Fibroblast of lung (primary cell): Measurements from ENCODE around the gene TSC1. TPM values are rescaled to one million over a fixed set of nuclear protein-coding genes. Genes with fewer than 3 reads are reported as not detected.
A peak's percentile ranks its signal among the peaks of the same experiment; 100 is the strongest.

Experiments used
- DNase-seq, 2 donors: peaks; one replicate each; pipeline versions ENCODE4 v3.0.0 to v3.0.0-alpha.2; 2010; ENCODE audit warnings: low read depth in 2 of 2
- H2AFZ ChIP-seq: 2 replicates; pipeline ENCODE4 v1.5.1; 2012; ENCODE audit warnings: low read length, control low read depth, inconsistent platforms
- H3K27ac ChIP-seq: 2 replicates; pipeline ENCODE4 v1.5.1; 2011; ENCODE audit warnings: low read length, control low read depth; ENCODE audit not compliant: insufficient read depth
- H3K27me3 ChIP-seq: 2 replicates; pipeline ENCODE4 v1.5.1; 2011; ENCODE audit warnings: mild to moderate bottlenecking, low read length; ENCODE audit not compliant: control insufficient read depth, insufficient read depth
- H3K36me3 ChIP-seq: 2 replicates; pipeline ENCODE4 v1.5.1; 2011; ENCODE audit warnings: low read length; ENCODE audit not compliant: control insufficient read depth, insufficient read depth
- H3K4me1 ChIP-seq: 2 replicates; pipeline ENCODE4 v1.5.1; 2011; ENCODE audit warnings: low read length; ENCODE audit not compliant: control insufficient read depth, insufficient read depth; ENCODE audit errors: extremely low read depth
- H3K4me2 ChIP-seq: 2 replicates; pipeline ENCODE4 v1.5.1; 2011; ENCODE audit warnings: low read length, control low read depth; ENCODE audit not compliant: insufficient read depth; ENCODE audit errors: extremely low read depth
- H3K4me3 ChIP-seq, 4 experiments: fragments of 200-600 bp in 1 of 4; sonication (generic) in 1 of 4; replicated peaks in 1 of 4; 2 replicates each; pipeline ENCODE4 v1.5.1; 2011 to 2016; ENCODE audit warnings: low read length in 4 of 4, low read depth in 3 of 4, mild to moderate bottlenecking in 3 of 4, control low read depth in 2 of 4, inconsistent platforms in 1 of 4, mixed read lengths in 1 of 4; ENCODE audit not compliant: insufficient read depth in 1 of 4; ENCODE audit errors: control extremely low read depth in 1 of 4
- H3K79me2 ChIP-seq: 2 replicates; pipeline ENCODE4 v1.5.1; 2012; ENCODE audit warnings: mild to moderate bottlenecking, low read length, inconsistent platforms; ENCODE audit not compliant: control insufficient read depth, insufficient read depth
- H3K9ac ChIP-seq: 2 replicates; pipeline ENCODE4 v1.5.1; 2011; ENCODE audit warnings: mild to moderate bottlenecking, low read length, control low read depth; ENCODE audit not compliant: insufficient read depth
- H3K9me3 ChIP-seq: 2 replicates; pipeline ENCODE4 v1.5.1; 2012; ENCODE audit warnings: low read depth, low read length; ENCODE audit not compliant: control insufficient read depth, insufficient read depth
- H4K20me1 ChIP-seq: 2 replicates; pipeline ENCODE4 v1.5.1; 2011; ENCODE audit warnings: low read length; ENCODE audit not compliant: control insufficient read depth, insufficient read depth; ENCODE audit errors: extremely low read depth
- CTCF ChIP-seq, 2 donors: IDR thresholded peaks in 1 of 2; conservative IDR thresholded peaks in 1 of 2; 1 replicate in 1 of 2; 2 replicates in 1 of 2; pipeline ENCODE4 v1.5.1; 2011 to 2012; ENCODE audit warnings: low read length in 2 of 2, control low read depth in 1 of 2, inconsistent platforms in 1 of 2, low read depth in 1 of 2, mild to moderate bottlenecking in 1 of 2
- EZH2 ChIP-seq: IDR thresholded peaks from 2 replicates; pipeline ENCODE4 v1.5.1; 2012; ENCODE audit warnings: low read length, control low read depth, mild to moderate bottlenecking; ENCODE audit errors: missing control alignments
- polyA plus RNA-seq, 2 donors: library from polyadenylated mRNA; depleted of rRNA in 1 of 2; stranded (reverse) in 1 of 2; unstranded in 1 of 2; fragments of >200 nt; gene quantifications; 2 replicates each; pipeline ENCODE4 v1.2.1, GENCODE V29; 2011 to 2012; ENCODE audit warnings: missing spikeins in 1 of 2
- total RNA-seq: library from RNA; depleted of rRNA; stranded (reverse); fragments of >200 nt; gene quantifications from 2 replicates; pipeline ENCODE4 v1.2.1, GENCODE V29; 2014

TSC1 gene
- total and polyA plus RNA-seq, 2 donors (not counting 1 experiment from before 2014, with no cell fraction given), result 41.5 to 48.0 TPM

- Histone ChIP-seq H3K4me2 (no peak overlapping the region), H3K9ac (no peak overlapping the region), H3K4me1 (no peaks in the 10 kb centered on the region), H3K27ac (no peak overlapping the region), H3K36me3 (no peaks in the 10 kb centered on the region), H2AFZ (no peak overlapping the region), H3K4me3 (no peak overlapping the region), H4K20me1 (no peaks in the 10 kb centered on the region), H3K9me3 (no peaks in the 10 kb centered on the region), H3K27me3 (peaks cover 20% of the 10 kb centered on the region), H3K79me2 (no peaks in the 10 kb centered on the region)
- TF ChIP-seq CTCF (conservative IDR thresholded peaks at IDR 0.05 in 1 of 2, IDR thresholded peaks at IDR 0.05 in 1 of 2; ENCODE audit: low read depth in 1 of 2, low read length in 2 of 2) (no peak), EZH2 (peak; percentile 1)
- no peak for DNase-seq
Observed at GRCh38 chr9:132978112-132978450, 33.7 kb upstream of the TSC1 start.

GRCh38 chr9:132976571-132976970 is 32.2 kb upstream of the TSC1 start:
- H3K27ac ChIP-seq, result no peak overlapping the region
- H3K27me3 ChIP-seq, result peaks cover 20% of the 10 kb centered on the region
- no peak for TF ChIP-seq CTCF (conservative IDR thresholded peaks at IDR 0.05 in 1 of 2, IDR thresholded peaks at IDR 0.05 in 1 of 2; ENCODE audit: low read depth in 1 of 2, low read length in 2 of 2)
- no peak for TF ChIP-seq EZH2
- no peaks in the 10 kb centered on the region for H3K36me3 ChIP-seq
- no peaks in the 10 kb centered on the region for H3K9me3 ChIP-seq
- no peak overlapping the region for H2AFZ ChIP-seq
- peaks cover 2% of the 10 kb centered on the region for H3K4me1 ChIP-seq
- no peak overlapping the region for H3K4me2 ChIP-seq
- H3K9ac ChIP-seq, result no peak overlapping the region
- no peak overlapping the region for H3K4me3 ChIP-seq
- DNase-seq, result no peak
- H3K79me2 ChIP-seq, result no peaks in the 10 kb centered on the region
- H4K20me1 ChIP-seq, result no peaks in the 10 kb centered on the region

DNA sequence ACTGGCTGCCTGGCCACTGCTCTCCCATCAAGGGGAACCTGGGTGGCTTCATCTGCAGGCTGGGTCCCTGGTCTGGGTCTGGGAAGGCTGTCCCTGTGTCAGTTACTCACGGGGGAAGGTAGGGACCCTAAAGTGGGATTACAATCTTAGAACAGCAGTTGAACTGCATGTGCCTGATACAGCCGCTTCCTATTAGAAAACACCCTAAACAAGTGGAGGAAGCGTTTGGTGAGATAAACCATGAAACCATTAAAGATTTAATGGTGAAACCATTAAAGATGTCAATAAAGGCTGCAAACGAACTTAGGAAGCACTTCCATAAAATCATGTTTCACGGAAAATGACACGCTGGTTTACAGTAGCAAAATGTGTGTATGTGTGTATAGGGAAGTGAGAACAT is 31.5 kb upstream of the TSC1 start:
- no peak overlapping the region for H3K4me3 ChIP-seq
- H3K4me1 ChIP-seq, result peaks cover 2% of the 10 kb centered on the region
- no peaks in the 10 kb centered on the region for H3K79me2 ChIP-seq
- H2AFZ ChIP-seq, result no peak overlapping the region
- no peaks in the 10 kb centered on the region for H3K36me3 ChIP-seq
- no peak overlapping the region for H3K27ac ChIP-seq
- H3K27me3 ChIP-seq, result peaks cover 20% of the 10 kb centered on the region
- H3K9me3 ChIP-seq, result no peaks in the 10 kb centered on the region
- no peak for TF ChIP-seq EZH2
- TF ChIP-seq CTCF (conservative IDR thresholded peaks at IDR 0.05 in 1 of 2, IDR thresholded peaks at IDR 0.05 in 1 of 2; ENCODE audit: low read depth in 1 of 2, low read length in 2 of 2), result no peak
- DNase-seq, result no peak
- H4K20me1 ChIP-seq, result no peaks in the 10 kb centered on the region
- H3K4me2 ChIP-seq, result no peak overlapping the region
- no peak overlapping the region for H3K9ac ChIP-seq
